Gastrocnemius medialis (tissue), 4 donors: Measurements from ENCODE around the gene MARCHF7.

Experiments used
- POLR2A ChIP-seq, 2 donors: fragments of 450-650 bp; IDR thresholded peaks; one replicate each; pipeline ENCODE4 v1.6.1; 2017; ENCODE audit warnings: antibody characterized with exemption in 2 of 2, mild to moderate bottlenecking in 2 of 2, moderate library complexity in 2 of 2
- TF ChIP-seq, protein P1 (sequence below), 5 experiments: fragments of 450-650 bp in 3 of 5; fragments of 200-600 bp in 2 of 5; sonication (generic) in 2 of 5; IDR thresholded peaks in 4 of 5; conservative IDR thresholded peaks in 1 of 5; 1 replicate in 4 of 5; 2 replicates in 1 of 5; pipeline ENCODE4 v1.5.1; 2016 to 2019; ENCODE audit warnings: antibody characterized with exemption in 5 of 5, mild to moderate bottlenecking in 3 of 5, moderate library complexity in 3 of 5

DNA sequence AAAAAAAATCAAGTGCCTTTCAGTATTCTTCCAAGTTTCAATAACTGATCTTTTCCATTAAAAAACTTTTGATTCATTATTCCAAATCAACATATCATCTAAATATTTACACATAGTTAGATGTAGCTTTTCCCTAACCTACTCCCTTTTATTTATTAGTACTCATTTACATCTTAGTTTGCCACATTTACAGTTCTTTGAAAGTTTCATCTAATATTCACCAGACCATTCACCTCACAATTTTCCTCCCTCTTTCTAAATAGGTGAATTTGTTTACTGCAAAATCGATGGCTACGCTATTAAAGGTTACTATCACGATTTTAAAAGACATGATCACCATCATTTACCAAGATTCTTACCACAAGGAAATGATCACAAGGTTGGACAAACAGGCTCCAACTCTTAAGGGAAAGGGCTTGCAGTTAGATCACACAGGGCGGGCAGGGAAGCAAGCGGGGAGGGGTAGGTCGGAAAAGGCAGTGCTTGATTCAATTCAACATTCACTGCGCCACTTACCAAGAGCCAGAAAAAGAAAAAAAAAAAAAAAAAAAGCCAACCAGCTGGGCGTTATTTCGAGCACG lies 654 bp upstream of the MARCHF7 start:
- TF ChIP-seq, protein P1, sequence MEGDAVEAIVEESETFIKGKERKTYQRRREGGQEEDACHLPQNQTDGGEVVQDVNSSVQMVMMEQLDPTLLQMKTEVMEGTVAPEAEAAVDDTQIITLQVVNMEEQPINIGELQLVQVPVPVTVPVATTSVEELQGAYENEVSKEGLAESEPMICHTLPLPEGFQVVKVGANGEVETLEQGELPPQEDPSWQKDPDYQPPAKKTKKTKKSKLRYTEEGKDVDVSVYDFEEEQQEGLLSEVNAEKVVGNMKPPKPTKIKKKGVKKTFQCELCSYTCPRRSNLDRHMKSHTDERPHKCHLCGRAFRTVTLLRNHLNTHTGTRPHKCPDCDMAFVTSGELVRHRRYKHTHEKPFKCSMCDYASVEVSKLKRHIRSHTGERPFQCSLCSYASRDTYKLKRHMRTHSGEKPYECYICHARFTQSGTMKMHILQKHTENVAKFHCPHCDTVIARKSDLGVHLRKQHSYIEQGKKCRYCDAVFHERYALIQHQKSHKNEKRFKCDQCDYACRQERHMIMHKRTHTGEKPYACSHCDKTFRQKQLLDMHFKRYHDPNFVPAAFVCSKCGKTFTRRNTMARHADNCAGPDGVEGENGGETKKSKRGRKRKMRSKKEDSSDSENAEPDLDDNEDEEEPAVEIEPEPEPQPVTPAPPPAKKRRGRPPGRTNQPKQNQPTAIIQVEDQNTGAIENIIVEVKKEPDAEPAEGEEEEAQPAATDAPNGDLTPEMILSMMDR (IDR thresholded peaks at IDR 0.05 in 4 of 5, conservative IDR thresholded peaks at IDR 0.05 in 1 of 5) = no peak
- TF ChIP-seq POLR2A (IDR thresholded peaks at IDR 0.05) = no peak
